ENCODE results near the gene RHOBTB1.
"Not testable (repeated sequence)": the region's sequence is repeated elsewhere in the genome, so short reads cannot be mapped to it uniquely, and the experiment has no call there.

The RHOBTB1 gene

GRCh38 chr10:60940446-60940845, 3.5 kb downstream of the RHOBTB1 start:
- DNase-seq: no peak

- DNase-seq: no peak
These were observed 6.0 kb downstream of the RHOBTB1 start for GRCh38 chr10:60937784-60938654.

GRCh38 chr10:60937022-60937421, 7.0 kb downstream of the RHOBTB1 start:
- DNase-seq: no peak

GRCh38 chr10:60934215-60935175, 9.5 kb downstream of the RHOBTB1 start:
- no peak for DNase-seq

- DNase-seq: no peak
These were observed 11.2 kb downstream of the RHOBTB1 start for GRCh38 chr10:60932756-60933155.

- DNase-seq: no peak
These were observed 13.7 kb downstream of the RHOBTB1 start for GRCh38 chr10:60930237-60930636.

- no peak for DNase-seq
These were observed 22.4 kb downstream of the RHOBTB1 start for GRCh38 chr10:60921633-60922032.

GRCh38 chr10:60920479-60920878, 23.5 kb downstream of the RHOBTB1 start:
- no peak for DNase-seq

GRCh38 chr10:60919551-60919950, 24.4 kb downstream of the RHOBTB1 start:
- no peak for DNase-seq

- no peak for DNase-seq
These were observed 26.4 kb downstream of the RHOBTB1 start for GRCh38 chr10:60917331-60918280.

GRCh38 chr10:60916025-60916424, 28.0 kb downstream of the RHOBTB1 start:
- DNase-seq: no peak

GRCh38 chr10:60914690-60915141, 29.3 kb downstream of the RHOBTB1 start:
- DNase-seq: no peak

GRCh38 chr10:60913657-60914056, 30.3 kb downstream of the RHOBTB1 start:
- no peak for DNase-seq

GRCh38 chr10:60913071-60913470, 30.9 kb downstream of the RHOBTB1 start:
- no peak for DNase-seq

- DNase-seq: no peak
These were observed 32.3 kb downstream of the RHOBTB1 start for GRCh38 chr10:60911715-60912114.

- no peak for DNase-seq
These were observed 32.8 kb downstream of the RHOBTB1 start for GRCh38 chr10:60911216-60911615.

- no peak for DNase-seq
These were observed 33.4 kb downstream of the RHOBTB1 start for GRCh38 chr10:60910543-60910942.

- no peak for DNase-seq
These were observed 35.1 kb downstream of the RHOBTB1 start for GRCh38 chr10:60908896-60909295.

- no peak for DNase-seq
These were observed 36.0 kb downstream of the RHOBTB1 start for GRCh38 chr10:60908031-60908430.

GRCh38 chr10:60907236-60907635, 36.7 kb downstream of the RHOBTB1 start:
- no peak for DNase-seq

GRCh38 chr10:60906825-60907224, 37.2 kb downstream of the RHOBTB1 start:
- DNase-seq: not testable (repeated sequence)

- no peak for DNase-seq
These were observed 37.6 kb downstream of the RHOBTB1 start for GRCh38 chr10:60906411-60906810.

All from NK-92 treated with Interleukin-12 subunit alpha and Interleukin-12 subunit beta, amount 100 ng/mL, for 24 hours (cell line).